Mesenchymal stem cell (in vitro differentiated cells and primary cell): ENCODE results near the gene LCN1.

Source experiments
- DNase-seq: peaks from one replicate; pipeline ENCODE4 v3.0.0-alpha.2; 2013
- H2AFZ ChIP-seq: one replicate; pipeline ENCODE4 v1.6.1; 2013; ENCODE audit warnings: low read depth, mild to moderate bottlenecking, control low read depth, inconsistent platforms, low read length, moderate library complexity
- H2AK5ac ChIP-seq: 2 replicates; pipeline ENCODE4 v1.6.1; 2013; ENCODE audit warnings: low read length, moderate library complexity, mild to moderate bottlenecking, inconsistent platforms; ENCODE audit not compliant: severe bottlenecking
- H2BK120ac ChIP-seq: one replicate; pipeline ENCODE4 v1.6.1; 2013; ENCODE audit warnings: low read depth, mild to moderate bottlenecking, inconsistent platforms, low read length, moderate library complexity
- H2BK12ac ChIP-seq, 2 experiments: one replicate each; pipeline ENCODE4 v1.6.1; 2013; ENCODE audit warnings: inconsistent platforms in 2 of 2, low read length in 2 of 2, mild to moderate bottlenecking in 2 of 2, moderate library complexity in 2 of 2, control low read depth in 1 of 2
- H2BK15ac ChIP-seq: one replicate; pipeline ENCODE4 v1.6.1; 2013; ENCODE audit warnings: mild to moderate bottlenecking, low read depth, inconsistent platforms; ENCODE audit not compliant: poor library complexity, severe bottlenecking
- H2BK5ac ChIP-seq: 2 replicates; pipeline ENCODE4 v1.6.1; 2013; ENCODE audit warnings: low read depth, mild to moderate bottlenecking, low read length, control low read depth, inconsistent platforms; ENCODE audit not compliant: poor library complexity, severe bottlenecking
- H3K14ac ChIP-seq, 2 experiments: one replicate each; pipeline ENCODE4 v1.6.1; 2013; ENCODE audit warnings: inconsistent platforms in 2 of 2, low read length in 2 of 2, control low read depth in 1 of 2, mild to moderate bottlenecking in 1 of 2, moderate library complexity in 1 of 2
- H3K18ac ChIP-seq, 2 experiments: one replicate each; pipeline ENCODE4 v1.6.1; 2013; ENCODE audit warnings: inconsistent platforms in 2 of 2, low read length in 2 of 2, control low read depth in 1 of 2, low read depth in 1 of 2, mild to moderate bottlenecking in 1 of 2
- H3K23ac ChIP-seq, 2 experiments: one replicate each; pipeline ENCODE4 v1.6.1; 2013; ENCODE audit warnings: inconsistent platforms in 2 of 2, low read length in 2 of 2, mild to moderate bottlenecking in 2 of 2, moderate library complexity in 2 of 2, control low read depth in 1 of 2
- H3K27ac ChIP-seq: 2 replicates; pipeline ENCODE4 v1.5.1; 2013; ENCODE audit warnings: mild to moderate bottlenecking, moderate library complexity, low read length, control low read depth, inconsistent platforms; ENCODE audit not compliant: poor library complexity, severe bottlenecking
- H3K27me3 ChIP-seq, 2 experiments: 2 replicates each; pipeline versions ENCODE4 v1.6.1 to v1.7.0; 2013; ENCODE audit warnings: low read length in 2 of 2, mild to moderate bottlenecking in 2 of 2, moderate library complexity in 2 of 2, control low read depth in 1 of 2, inconsistent platforms in 1 of 2; ENCODE audit not compliant: control insufficient read depth in 1 of 2, insufficient read depth in 1 of 2
- H3K36me3 ChIP-seq, 2 experiments: 2 replicates each; pipeline versions ENCODE4 v1.6.1 to v1.7.0; 2013; ENCODE audit warnings: low read length in 2 of 2, control low read depth in 1 of 2, inconsistent platforms in 1 of 2, low read depth in 1 of 2, mild to moderate bottlenecking in 1 of 2; ENCODE audit not compliant: insufficient read depth in 2 of 2, control insufficient read depth in 1 of 2
- H3K4ac ChIP-seq, 2 experiments: one replicate each; pipeline ENCODE4 v1.6.1; 2013; ENCODE audit warnings: inconsistent platforms in 2 of 2, low read length in 2 of 2, mild to moderate bottlenecking in 2 of 2, moderate library complexity in 2 of 2, control low read depth in 1 of 2, low read depth in 1 of 2
- H3K4me1 ChIP-seq: 2 replicates; pipeline ENCODE4 v1.6.1; 2013; ENCODE audit warnings: low read depth, low read length, control low read depth; ENCODE audit not compliant: control insufficient read depth, insufficient read depth
- H3K4me2 ChIP-seq: 2 replicates; pipeline ENCODE4 v1.6.1; 2013; ENCODE audit warnings: low read length, mild to moderate bottlenecking, inconsistent platforms; ENCODE audit not compliant: poor library complexity, severe bottlenecking
- H3K4me3 ChIP-seq, 2 experiments: 2 replicates each; pipeline versions ENCODE4 v1.5.1 to v1.7.0; 2013; ENCODE audit warnings: low read length in 2 of 2, mild to moderate bottlenecking in 2 of 2, control low read depth in 1 of 2, low read depth in 1 of 2; ENCODE audit not compliant: insufficient read depth in 1 of 2
- H3K79me1 ChIP-seq: replicated peaks from 2 replicates; pipeline ENCODE4 v1.6.1; 2013; ENCODE audit warnings: mild to moderate bottlenecking, control low read depth, low read length, inconsistent platforms; ENCODE audit not compliant: poor library complexity, severe bottlenecking
- H3K9ac ChIP-seq: 2 replicates; pipeline ENCODE4 v1.7.0; 2013; ENCODE audit warnings: mild to moderate bottlenecking, low read length, moderate library complexity
- H3K9me3 ChIP-seq: 2 replicates; pipeline ENCODE4 v1.7.0; 2013; ENCODE audit warnings: mild to moderate bottlenecking, low read length; ENCODE audit not compliant: control insufficient read depth
- H4K8ac ChIP-seq: one replicate; pipeline ENCODE4 v1.6.1; 2013; ENCODE audit warnings: inconsistent platforms, mild to moderate bottlenecking, low read length, moderate library complexity
- H4K91ac ChIP-seq: one replicate; pipeline ENCODE4 v1.6.1; 2013; ENCODE audit warnings: mild to moderate bottlenecking, low read length, inconsistent platforms
- WGBS: methylation state at CpG from one replicate; pipeline ENCODE4 v1.1.7; 2013; ENCODE audit warnings: mixed read lengths; 5-methylcytosine and 5-hydroxymethylcytosine counted together

Gene LCN1

GRCh38 chr9:135568026-135568425, 46.8 kb downstream of the LCN1 start:
- H3K14ac ChIP-seq, result no peak overlapping the region
- H3K4me2 ChIP-seq, result no peak overlapping the region
- H3K4ac ChIP-seq, result no peak overlapping the region
- no peak overlapping the region for H3K4me3 ChIP-seq
- H3K9me3 ChIP-seq, result peaks cover 9% of the 10 kb centered on the region
- H2BK12ac ChIP-seq, result no peak overlapping the region
- H4K91ac ChIP-seq, result no peak overlapping the region
- H3K36me3 ChIP-seq, result no peaks in the 10 kb centered on the region
- H2AFZ ChIP-seq, result no peak overlapping the region
- no peak overlapping the region for H2BK120ac ChIP-seq
- H3K79me1 ChIP-seq, result no peaks in the 10 kb centered on the region
- H4K8ac ChIP-seq, result no peak overlapping the region
- no peaks in the 10 kb centered on the region for H3K4me1 ChIP-seq
- H2AK5ac ChIP-seq, result no peak overlapping the region
- H3K18ac ChIP-seq, result no peak overlapping the region
- DNase-seq, result no peak
- 92% methylated on average over 6 of the region's 6 CpGs for WGBS
- no peak overlapping the region for H2BK15ac ChIP-seq
- H3K23ac ChIP-seq, result no peak overlapping the region
- H2BK5ac ChIP-seq, result no peak overlapping the region
- no peak overlapping the region for H3K27ac ChIP-seq
- no peak overlapping the region for H3K9ac ChIP-seq
- no peaks in the 10 kb centered on the region for H3K27me3 ChIP-seq

DNA sequence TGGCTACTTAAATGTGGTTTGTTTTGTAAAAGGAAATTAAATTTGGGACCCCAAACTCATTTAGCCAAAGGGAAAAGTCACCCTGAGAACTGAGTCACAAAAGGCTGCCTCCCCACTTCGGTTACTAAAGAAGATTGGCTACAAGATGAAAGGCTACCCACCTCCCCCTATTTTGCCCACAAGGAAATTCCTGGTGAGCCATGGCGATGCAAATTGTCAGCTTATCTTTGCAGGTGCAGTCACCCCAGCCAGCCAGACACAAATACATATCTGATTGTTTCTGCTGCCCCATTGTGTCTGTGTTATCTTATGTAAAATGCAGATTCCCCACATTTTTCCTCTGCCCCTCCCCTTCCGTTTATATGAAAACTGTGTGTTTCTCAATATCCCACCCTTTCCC, 49.2 kb downstream of the LCN1 start:
- Histone ChIP-seq H3K4ac (no peak overlapping the region), H3K23ac (no peak overlapping the region), H3K18ac (no peak overlapping the region), H3K79me1 (no peaks in the 10 kb centered on the region), H2BK15ac (no peak overlapping the region), H3K9me3 (peaks cover 9% of the 10 kb centered on the region), H3K36me3 (no peaks in the 10 kb centered on the region), H2BK5ac (no peak overlapping the region), H3K4me1 (no peaks in the 10 kb centered on the region), H3K9ac (no peak overlapping the region), H3K27ac (no peak overlapping the region), H2BK12ac (no peak overlapping the region), H3K4me2 (no peak overlapping the region), H3K4me3 (no peak overlapping the region), H3K14ac (no peak overlapping the region), H4K91ac (no peak overlapping the region), H2AK5ac (no peak overlapping the region), H2AFZ (no peak overlapping the region), H3K27me3 (no peaks in the 10 kb centered on the region), H4K8ac (no peak overlapping the region), H2BK120ac (no peak overlapping the region)
- DNase-seq, result no peak
- WGBS, result 61% methylated on average over 3 of the region's 3 CpGs

GRCh38 chr9:135572233-135572632, 51.0 kb downstream of the LCN1 start:
- Histone ChIP-seq H2AK5ac (no peak overlapping the region), H2BK5ac (no peak overlapping the region), H3K36me3 (no peaks in the 10 kb centered on the region), H2BK120ac (no peak overlapping the region), H3K4ac (no peak overlapping the region), H2AFZ (no peak overlapping the region), H3K14ac (no peak overlapping the region), H3K9me3 (peaks cover 9% of the 10 kb centered on the region), H3K27me3 (no peaks in the 10 kb centered on the region), H3K23ac (no peak overlapping the region), H3K9ac (no peak overlapping the region), H4K91ac (no peak overlapping the region), H3K4me2 (no peak overlapping the region), H3K4me1 (no peaks in the 10 kb centered on the region), H3K4me3 (no peak overlapping the region), H3K27ac (no peak overlapping the region), H4K8ac (no peak overlapping the region), H2BK12ac (no peak overlapping the region), H3K18ac (no peak overlapping the region), H3K79me1 (no peaks in the 10 kb centered on the region), H2BK15ac (no peak overlapping the region)
- 81% methylated on average over 2 of the region's 2 CpGs for WGBS
- DNase-seq, result no peak

DNA sequence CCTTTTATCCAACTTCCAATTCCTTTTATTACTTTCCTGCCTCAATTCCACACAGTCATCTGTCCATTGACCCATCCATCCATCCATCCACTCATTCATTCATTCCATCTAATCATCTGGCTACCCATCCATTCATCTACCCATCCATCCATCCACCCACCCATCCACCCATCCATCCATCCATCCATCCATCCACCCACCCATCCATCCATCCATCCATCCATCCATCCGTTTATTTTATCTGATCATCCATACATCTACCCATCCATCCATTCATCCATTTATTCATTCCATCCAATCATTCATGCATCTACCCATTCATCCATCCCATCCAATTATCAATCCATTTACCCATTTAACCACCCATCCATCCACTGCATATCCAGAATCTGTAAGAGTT, 51.9 kb downstream of the LCN1 start:
- 75% methylated on average over 1 of the region's 1 CpG for WGBS

More for the DNA sequence above, 51.9 kb downstream of the LCN1 start:
- no peak overlapping the region for H4K91ac ChIP-seq
- H2AFZ ChIP-seq, result no peak overlapping the region
- H3K79me1 ChIP-seq, result no peaks in the 10 kb centered on the region
- no peaks in the 10 kb centered on the region for H3K27me3 ChIP-seq
- H3K27ac ChIP-seq, result no peak overlapping the region
- H2BK5ac ChIP-seq, result no peak overlapping the region
- H2AK5ac ChIP-seq, result no peak overlapping the region
- H3K9me3 ChIP-seq, result peaks cover 9% of the 10 kb centered on the region
- H2BK120ac ChIP-seq, result no peak overlapping the region
- no peak overlapping the region for H3K18ac ChIP-seq
- DNase-seq, result no peak
- H3K9ac ChIP-seq, result no peak overlapping the region
- H3K36me3 ChIP-seq, result no peaks in the 10 kb centered on the region
- H2BK12ac ChIP-seq, result no peak overlapping the region
- H3K14ac ChIP-seq, result no peak overlapping the region
- H3K4me2 ChIP-seq, result no peak overlapping the region
- H3K4me1 ChIP-seq, result no peaks in the 10 kb centered on the region
- no peak overlapping the region for H3K4ac ChIP-seq
- no peak overlapping the region for H3K23ac ChIP-seq
- no peak overlapping the region for H4K8ac ChIP-seq
- no peak overlapping the region for H3K4me3 ChIP-seq
- H2BK15ac ChIP-seq, result no peak overlapping the region
